ENCODE measurements around the gene NGF. TPM values are rescaled to one million over a fixed set of nuclear protein-coding genes. Genes with fewer than 3 reads are reported as not detected.
A peak's percentile ranks its signal among the peaks of the same experiment; 100 is the strongest.

The NGF gene
- total and polyA plus RNA-seq, 12 donors, result 1.8 to 21.6 (median 3.3) TPM

- Histone ChIP-seq H3K4me1 (peaks cover 0 to 19% (median 0%) of the 10 kb centered on the region in 9 donors), H3K4me3 (no peak overlapping the region), H3K27ac (no peak overlapping the region), H3K27me3 (no peaks in the 10 kb centered on the region), H3K9me3 (no peaks in the 10 kb centered on the region), H3K36me3 (no peaks in the 10 kb centered on the region)
- DNase-seq (no peak), ATAC-seq (no peak)
- TF ChIP-seq CTCF (IDR thresholded peaks at IDR 0.05), result no peak
- WGBS, 2 donors, result 71 to 85% methylated on average over 1 of the region's 1 CpG
- intact Hi-C loops (cut with DNase I), result loop anchor here in 4 of 10 donors (2.0 to 10.0 kb wide), 5 partner anchors 48 to 130 kb away; no protein-coding TSS in a partner anchor
Measured at GRCh38 chr1:115265099-115265498, 73.0 kb downstream of the NGF start.

- peak overlapping the region in 3 of 10 donors; percentile 5 to 37 (median 27) for H3K27ac ChIP-seq
- no peaks in the 10 kb centered on the region for H3K36me3 ChIP-seq
- TF ChIP-seq CTCF (IDR thresholded peaks at IDR 0.05), result no peak
- intact Hi-C loops (cut with DNase I), result loop anchor here in 3 of 10 donors (10.0 kb wide), 3 partner anchors 62 to 128 kb away; no protein-coding TSS in a partner anchor
- ATAC-seq, result peak in 4 of 8 donors; percentile 38 to 52 (median 42)
- H3K9me3 ChIP-seq, result peaks cover 0 to 21% (median 9%) of the 10 kb centered on the region in 11 donors
- 53 to 54% methylated on average over 4 of the region's 4 CpGs for WGBS, 2 donors
- DNase-seq, result no peak
- H3K4me3 ChIP-seq, result no peak overlapping the region
- peaks cover 0 to 19% (median 0%) of the 10 kb centered on the region in 9 donors for H3K4me1 ChIP-seq
- H3K27me3 ChIP-seq, result no peaks in the 10 kb centered on the region
Measured at GRCh38 chr1:115262886-115263285, 75.2 kb downstream of the NGF start.

- 45 to 59% methylated on average over 1 of the region's 1 CpG for WGBS, 2 donors
- DNase-seq (no peak), ATAC-seq (no peak)
- Histone ChIP-seq H3K27me3 (no peaks in the 10 kb centered on the region), H3K36me3 (no peaks in the 10 kb centered on the region), H3K9me3 (peaks cover 0 to 32% (median 11%) of the 10 kb centered on the region in 11 donors), H3K4me3 (no peak overlapping the region), H3K4me1 (peaks cover 0 to 10% (median 0%) of the 10 kb centered on the region in 9 donors), H3K27ac (peak overlapping the region in 1 of 10 donors; percentile 27)
- intact Hi-C loops (cut with DNase I), result loop anchor here in 3 of 10 donors (10.0 kb wide), 3 partner anchors 63 to 127 kb away; no protein-coding TSS in a partner anchor
- TF ChIP-seq CTCF (IDR thresholded peaks at IDR 0.05), result no peak
Measured at GRCh38 chr1:115261496-115261895, 76.6 kb downstream of the NGF start.

GRCh38 chr1:115258302-115258866 lies 79.7 kb downstream of the NGF start:
- DNase-seq, result no peak
- no peak for TF ChIP-seq CTCF (IDR thresholded peaks at IDR 0.05)
- no peaks in the 10 kb centered on the region for H3K27me3 ChIP-seq
- no peak overlapping the region for H3K4me3 ChIP-seq
- H3K9me3 ChIP-seq, result peaks cover 0 to 57% (median 14%) of the 10 kb centered on the region in 11 donors
- no peak overlapping the region for H3K27ac ChIP-seq
- 53 to 67% methylated on average over 3 of the region's 3 CpGs for WGBS, 2 donors
- H3K4me1 ChIP-seq, result peaks cover 0 to 10% (median 0%) of the 10 kb centered on the region in 9 donors
- ATAC-seq, result no peak
- no peaks in the 10 kb centered on the region for H3K36me3 ChIP-seq
- intact Hi-C loops (cut with DNase I), result loop anchor here in 1 of 10 donors (10.0 kb wide), 1 partner anchor 74 kb away; no protein-coding TSS in a partner anchor

All from heart right ventricle (tissue), 16 donors.